Left renal pelvis (tissue), 4 donors: ENCODE results near the gene ABL2. TPM values are rescaled to one million over a fixed set of nuclear protein-coding genes. Genes with fewer than 3 reads are reported as not detected.

Experiments
- DNase-seq, 4 donors: peaks; one replicate each; pipeline ENCODE4 v3.0.0-alpha.2; 2013; ENCODE audit warnings: low read depth in 4 of 4, low spot score in 3 of 4
- polyA plus RNA-seq, 4 donors: library from polyadenylated mRNA; unstranded; fragments of 120-200 nt; gene quantifications; one replicate each; pipeline ENCODE4 v1.2.1, GENCODE V29; 2013; ENCODE audit not compliant: insufficient read length in 4 of 4

The ABL2 gene
- polyA plus RNA-seq, 4 donors, result 7.7 to 11.9 (median 10.2) TPM

DNA sequence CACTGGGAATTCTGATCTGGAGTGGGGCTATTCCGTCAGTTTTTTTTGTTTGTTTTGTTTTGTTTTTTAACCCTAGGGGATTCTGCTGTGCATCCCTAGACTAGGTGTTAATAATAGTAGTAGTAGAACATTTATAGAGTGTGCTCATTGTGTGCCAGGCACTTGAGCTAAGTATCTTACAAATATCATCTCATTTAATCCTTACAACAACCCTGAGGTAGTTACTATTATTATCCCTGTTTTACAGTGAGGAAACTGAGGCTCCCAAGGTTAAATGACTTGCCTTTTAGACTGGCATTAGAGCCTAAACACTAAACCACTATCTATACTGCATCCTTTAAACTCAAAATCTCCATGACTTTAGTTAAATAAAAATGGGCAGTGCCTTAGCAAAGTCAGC, 125.5 kb downstream of the ABL2 start:
- no peak for DNase-seq

GRCh38 chr1:179101566-179101965, 127.9 kb downstream of the ABL2 start:
- DNase-seq, result no peak

DNA sequence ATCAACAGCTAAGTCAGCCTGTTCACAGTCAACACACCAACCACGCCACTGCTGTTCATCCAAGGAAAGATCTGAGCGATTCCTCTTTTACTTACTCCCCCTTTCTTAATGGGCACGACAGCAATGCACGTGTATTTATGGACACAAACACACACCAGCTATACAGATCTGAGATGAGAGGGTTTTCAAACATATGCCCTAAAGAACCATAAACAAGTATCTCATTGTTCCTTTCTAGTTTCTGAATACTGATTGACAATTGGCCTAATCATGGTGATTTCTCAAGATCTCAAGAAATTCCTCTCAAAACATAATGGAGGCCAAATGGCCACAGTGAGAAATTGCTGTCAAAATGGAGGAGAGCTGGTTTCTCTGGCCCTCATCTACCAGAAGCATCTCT, 129.6 kb downstream of the ABL2 start:
- no peak for DNase-seq

DNA sequence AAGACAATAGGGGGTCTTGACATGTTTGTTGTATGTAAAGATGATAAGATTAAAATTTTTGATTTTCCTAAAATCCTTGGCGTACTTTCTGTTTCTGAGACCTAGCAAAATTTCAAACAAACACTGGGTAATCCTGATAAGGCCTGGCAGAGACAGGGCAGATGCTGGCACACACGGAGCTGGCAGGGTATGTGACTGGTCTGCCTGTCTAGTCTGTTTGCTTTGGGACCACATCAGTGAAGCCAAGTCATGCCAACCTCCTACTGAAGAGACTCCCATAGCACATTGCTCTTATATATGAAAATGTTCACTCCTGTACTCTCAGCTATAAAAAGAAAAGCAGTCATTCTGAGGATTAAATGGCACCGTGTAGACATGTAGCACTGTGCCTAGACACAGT, 133.6 kb downstream of the ABL2 start:
- no peak for DNase-seq

DNA sequence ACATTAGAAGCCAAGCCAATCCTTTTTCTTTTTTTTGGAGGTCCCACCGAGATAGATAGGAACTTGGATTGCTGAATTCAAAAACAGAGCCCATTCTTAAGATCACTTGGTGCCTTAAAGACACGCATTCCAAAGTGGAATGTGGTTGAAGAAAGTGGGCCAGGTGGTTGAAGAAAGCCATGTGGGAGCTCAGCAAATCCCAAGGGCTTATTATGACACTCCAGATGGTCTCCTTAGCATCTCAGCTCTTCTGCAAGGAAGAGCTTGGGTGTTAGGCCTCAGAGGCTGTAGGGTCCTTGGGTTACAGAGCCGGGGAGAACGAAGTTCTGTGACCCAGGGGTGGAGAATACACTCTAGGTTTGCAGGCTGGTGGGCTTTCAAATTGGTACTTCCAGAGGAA, 134.1 kb downstream of the ABL2 start:
- no peak for DNase-seq

GRCh38 chr1:179094818-179095217, 134.7 kb downstream of the ABL2 start:
- no peak for DNase-seq

DNA sequence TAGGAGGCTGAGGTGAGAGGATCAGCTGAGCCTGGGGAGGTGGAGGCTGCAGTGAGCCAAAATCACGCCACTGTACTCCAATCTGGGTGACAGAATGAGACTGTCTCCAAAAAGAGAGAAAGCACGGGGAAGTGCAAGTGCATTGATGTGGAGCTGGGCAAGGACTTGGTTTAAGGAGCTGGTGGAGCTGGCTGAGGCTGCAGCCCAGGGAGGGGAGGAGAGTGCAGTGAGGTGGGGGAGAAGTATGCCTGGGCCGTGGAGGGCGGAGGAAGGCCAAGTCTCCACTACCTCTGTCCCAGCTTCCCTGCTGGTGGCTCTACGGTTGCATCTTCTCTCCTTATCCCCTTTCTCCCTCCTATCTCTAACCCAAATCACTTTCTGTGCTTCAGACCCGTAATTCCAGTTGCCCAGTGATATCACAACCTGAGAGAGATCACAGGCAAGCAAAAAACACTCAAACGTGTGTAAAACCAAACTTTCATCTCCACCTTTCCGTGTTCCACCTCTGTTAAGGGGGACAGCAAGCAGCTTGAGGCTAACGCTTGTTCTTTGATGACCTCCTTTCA, 136.5 kb downstream of the ABL2 start:
- no peak for DNase-seq

- no peak for DNase-seq
Measured at GRCh38 chr1:179091691-179092165, 137.7 kb downstream of the ABL2 start.

- DNase-seq, result no peak
Measured at GRCh38 chr1:179090923-179091322, 138.6 kb downstream of the ABL2 start.

- DNase-seq, result no peak
Measured at GRCh38 chr1:179090522-179090921, 139.0 kb downstream of the ABL2 start.

DNA sequence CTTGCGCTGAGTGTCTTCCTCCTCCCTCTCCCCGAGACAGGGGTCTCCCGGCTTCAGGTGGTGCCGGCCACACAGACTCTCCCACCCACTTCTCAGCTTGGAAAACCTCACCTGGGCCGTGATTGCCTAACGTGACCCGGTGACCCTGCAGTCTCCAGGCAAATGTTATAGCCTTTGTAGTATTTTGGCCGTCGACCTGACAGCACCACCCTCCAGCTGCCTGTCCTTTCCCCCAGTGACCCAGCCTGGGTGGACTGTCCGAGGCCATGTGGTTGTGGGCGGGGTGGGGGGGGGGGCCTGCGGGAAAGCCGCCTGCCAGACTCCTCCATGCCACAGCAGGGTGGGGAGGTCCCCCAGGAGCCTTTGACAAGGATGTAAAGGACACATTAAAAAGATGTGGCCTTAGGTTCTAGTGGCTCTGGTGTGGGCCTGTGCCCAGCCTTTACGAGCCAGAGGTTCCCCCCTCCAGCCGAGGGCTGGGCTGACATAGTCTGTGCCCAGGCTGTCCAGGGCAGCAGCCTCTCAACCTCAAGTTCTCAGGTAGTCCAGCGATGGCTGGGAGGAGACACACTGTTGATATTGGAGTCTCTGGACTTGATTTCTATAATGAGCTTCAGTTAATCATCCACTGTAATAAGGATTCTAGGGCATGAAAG, 139.5 kb downstream of the ABL2 start:
- DNase-seq, result no peak

- no peak for DNase-seq
Measured at GRCh38 chr1:179087665-179088064, 141.8 kb downstream of the ABL2 start.

DNA sequence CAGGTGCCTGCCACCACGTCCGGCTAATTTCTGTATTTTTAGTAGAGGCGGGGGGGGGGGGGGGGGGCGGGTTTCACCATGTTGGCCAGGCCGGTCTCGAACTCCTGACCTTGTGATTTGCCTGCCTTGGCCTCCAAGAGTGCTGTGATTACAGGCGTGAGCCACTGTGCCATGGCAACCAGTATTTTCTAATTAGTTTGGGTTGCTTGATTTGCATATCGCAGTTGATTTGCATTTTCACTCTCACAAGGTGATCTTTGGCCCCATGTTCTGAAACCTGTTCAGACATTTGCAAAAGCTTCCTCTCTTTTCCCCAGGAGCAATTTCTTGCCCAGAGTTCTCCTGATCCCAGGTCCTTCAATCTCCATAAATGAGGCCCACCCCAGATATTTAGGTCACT, 145.9 kb downstream of the ABL2 start:
- no peak for DNase-seq

DNA sequence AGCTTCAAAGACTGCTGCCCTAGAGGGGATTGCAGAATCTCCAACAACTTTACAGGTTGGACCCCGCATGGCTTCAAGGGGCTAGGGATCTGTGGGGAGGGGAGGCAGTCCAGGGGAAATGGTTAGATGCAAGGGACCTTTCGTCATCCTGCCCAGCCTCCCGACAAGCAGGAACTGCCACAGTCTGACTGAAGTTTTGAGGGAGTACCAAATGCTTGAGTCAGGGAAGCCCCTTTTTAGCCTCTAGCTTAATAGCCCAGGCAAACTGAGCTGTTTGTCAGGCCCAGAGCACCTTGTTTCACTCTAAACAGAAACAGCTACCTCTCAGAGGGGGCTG, 146.5 kb downstream of the ABL2 start:
- no peak for DNase-seq

DNA sequence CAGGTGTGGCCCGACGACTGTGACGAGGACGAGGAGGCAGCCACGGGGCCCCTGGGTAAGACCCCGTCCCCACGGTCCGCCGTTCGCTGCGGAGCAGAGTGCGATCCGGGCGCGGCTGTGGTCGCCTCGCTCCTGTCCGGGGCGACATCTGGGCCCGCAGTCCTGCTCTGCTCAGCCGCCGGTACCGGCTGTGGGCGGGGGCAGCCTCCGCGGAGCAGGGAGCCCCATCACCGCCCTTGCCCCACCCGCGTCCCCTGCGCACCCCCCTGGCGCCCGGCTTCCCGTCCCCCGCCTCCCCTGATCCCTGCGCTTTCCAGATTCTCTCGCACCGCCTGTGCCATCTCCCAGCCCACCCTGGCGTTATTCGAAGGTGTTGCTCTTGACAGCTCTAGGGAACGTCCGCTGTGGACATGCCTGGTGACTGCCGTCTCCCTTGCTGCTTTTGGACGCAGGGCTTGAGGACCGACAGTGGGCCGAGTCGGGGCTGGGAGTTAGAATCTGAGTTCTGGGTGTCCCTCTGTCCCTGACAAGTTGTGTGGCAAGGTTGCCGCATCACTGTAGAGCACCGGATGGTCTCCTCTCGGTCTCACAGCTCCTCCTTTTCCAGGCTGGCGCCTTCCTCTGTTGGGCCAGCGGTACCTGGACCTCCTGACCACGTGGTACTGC, 147.0 kb downstream of the ABL2 start:
- no peak for DNase-seq

- peak; percentile 73 to 83 (median 82) for DNase-seq
Measured at GRCh38 chr1:179081687-179082332, 147.7 kb downstream of the ABL2 start, which contains the start of gene TOR3A. TSS of gene TOR3A (plus strand) at chr1:179082070. CDS start at chr1:179082129, 59 bp downstream.

DNA sequence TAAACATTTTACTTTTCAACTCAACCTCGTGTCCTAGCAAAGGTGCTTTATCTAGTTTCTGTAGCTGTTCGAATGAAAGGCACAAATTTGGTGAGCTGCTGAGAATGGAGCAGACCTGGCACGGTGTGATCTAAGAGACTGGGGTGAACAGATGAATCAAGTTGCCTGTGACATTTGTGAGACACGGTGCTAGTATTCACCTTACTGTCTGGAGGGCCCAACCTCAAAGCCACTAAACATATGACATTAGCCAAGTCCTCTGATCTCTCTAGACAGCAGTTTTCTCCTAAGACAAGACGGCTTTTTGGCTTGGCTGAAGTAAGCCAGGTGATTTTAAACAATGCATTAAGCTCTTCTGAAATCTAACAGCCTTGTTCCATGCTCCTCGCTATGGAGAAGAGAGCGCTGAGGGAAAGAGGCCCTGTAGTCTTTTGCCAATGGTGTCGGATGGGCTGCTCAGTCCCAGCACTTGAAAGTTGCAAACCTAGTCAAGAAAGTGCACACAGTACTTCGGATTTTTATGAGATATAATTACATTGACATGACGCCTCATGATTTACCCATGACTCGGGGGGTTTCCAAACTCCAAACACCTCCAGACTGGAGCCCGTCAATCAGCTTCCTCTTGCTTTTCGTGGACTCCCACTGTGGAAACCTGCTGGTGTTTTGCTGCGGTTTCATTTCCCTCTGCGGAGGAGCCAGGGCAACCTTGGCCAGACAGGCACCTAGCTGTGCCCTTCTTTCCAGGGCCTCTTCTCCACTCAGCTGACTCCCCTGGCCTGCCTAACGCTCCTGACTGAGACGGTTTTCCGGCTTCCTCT, 148.4 kb downstream of the ABL2 start:
- DNase-seq, result no peak

DNA sequence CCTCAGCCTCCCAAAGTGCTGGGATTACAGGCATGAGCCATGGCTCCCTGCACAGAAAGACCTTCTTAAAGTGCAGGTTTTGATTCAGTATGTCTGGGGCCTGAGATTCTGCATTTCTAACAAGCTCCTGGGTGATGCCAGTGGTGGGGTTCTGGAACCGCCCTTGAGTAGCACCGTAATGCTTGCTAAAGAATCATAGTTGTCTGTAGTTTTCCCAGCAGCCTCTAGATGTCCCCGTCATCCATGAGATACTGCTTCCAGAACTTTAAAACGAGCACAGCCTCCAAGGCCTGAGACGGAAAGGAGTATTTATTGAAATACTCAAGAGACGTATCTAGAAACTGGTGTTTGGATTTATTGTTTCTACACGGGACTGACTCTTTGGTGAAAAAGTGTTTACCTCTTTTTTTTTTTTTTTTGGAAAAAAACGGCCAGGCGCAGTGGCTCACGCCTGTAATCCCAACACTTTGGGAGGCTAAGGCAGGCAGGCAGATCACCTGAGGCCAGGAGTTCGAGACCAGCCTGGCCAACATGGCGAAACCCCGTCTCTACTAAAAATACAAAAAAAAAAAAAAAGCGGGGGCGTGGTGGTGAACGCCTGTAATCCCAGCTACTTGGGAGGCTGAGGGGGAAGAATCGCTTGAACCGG, 150.2 kb downstream of the ABL2 start:
- DNase-seq, result peak in 1 of 4 donors; percentile 49

DNA sequence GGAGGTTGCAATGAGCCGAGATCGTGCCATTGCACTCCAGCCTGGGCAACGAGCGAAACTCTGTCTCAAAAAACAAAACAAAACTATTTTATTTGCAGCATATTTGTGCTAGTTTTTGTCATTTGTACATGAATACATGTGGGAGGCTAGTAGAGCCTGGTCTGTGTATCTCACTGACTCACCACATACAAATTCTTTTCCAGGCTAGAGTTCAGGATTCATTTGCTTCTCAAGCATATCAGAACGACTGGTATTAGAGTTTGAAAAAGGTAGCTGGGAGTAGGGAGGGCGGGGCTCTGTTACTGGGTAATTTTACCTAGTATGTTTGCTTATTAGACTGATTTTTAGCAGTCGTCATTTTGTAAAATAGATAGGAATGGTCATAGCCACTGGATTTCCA, 152.1 kb downstream of the ABL2 start:
- no peak for DNase-seq

DNA sequence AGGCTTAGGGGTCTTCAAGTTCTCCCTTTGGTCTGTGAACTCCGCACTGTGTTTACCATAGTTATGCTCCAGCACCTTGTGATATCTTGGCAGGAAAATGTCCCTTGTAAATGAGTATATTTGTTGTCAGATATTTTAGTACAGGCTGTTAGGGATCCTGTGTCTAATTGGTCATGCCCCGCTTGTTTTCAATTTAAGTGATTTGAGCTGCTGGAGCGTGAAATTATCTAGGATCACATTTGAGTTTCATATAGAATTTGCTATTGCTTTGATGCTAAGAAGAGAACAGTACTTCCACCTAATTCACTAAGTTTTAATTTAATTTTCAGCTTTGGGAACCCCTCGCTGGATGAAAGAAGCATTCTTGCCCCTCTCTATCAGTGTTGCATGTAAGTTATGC, 163.0 kb downstream of the ABL2 start:
- no peak for DNase-seq
